RWPE1 (cell line): ENCODE results near the gene TNS1.

Experiments used
- CTCF ChIA-PET: fragments of 350-600 bp; sonication (Branson Sonifier 250); formaldehyde crosslinking; extraction: SDS; loops from one replicate; lab custom pipeline; 2021; lab: Yijun Ruan, JAX
- POLR2A ChIA-PET: fragments of 400-600 bp; formaldehyde crosslinking; extraction: SDS; loops from one replicate; lab custom pipeline; 2020; ENCODE audit warnings: antibody characterized with exemption; ENCODE audit not compliant: low non-redundant PET; lab: Yijun Ruan, JAX
- DNase-seq: peaks from one replicate; pipeline ENCODE4 v3.0.0; 2012; ENCODE audit warnings: low spot score
- H3K27ac ChIP-seq: fragments of 450-650 bp; 2 replicates; pipeline ENCODE4 v1.5.1; 2017
- CTCF ChIP-seq: fragments of 450-650 bp; conservative IDR thresholded peaks from 2 replicates; pipeline ENCODE4 v1.5.1; 2017; ENCODE audit warnings: low read depth, mild to moderate bottlenecking

The TNS1 gene

GRCh38 chr2:218017211-218018053, 14.6 kb upstream of the TNS1 start:
- peak overlapping the region; percentile 59 for H3K27ac ChIP-seq
- TF ChIP-seq CTCF, result no peak
- ChIA-PET POLR2A (no interaction called here), CTCF (interaction anchor here (0.7 kb wide), 1 partner anchor 28 kb away, joined by 5 read pairs; no protein-coding TSS in a partner anchor)
- DNase-seq, result no peak

GRCh38 chr2:218016810-218017209, 14.0 kb upstream of the TNS1 start:
- POLR2A ChIA-PET, result no interaction called here
- no peak for TF ChIP-seq CTCF
- no peak for DNase-seq
- H3K27ac ChIP-seq, result peak overlapping the region; percentile 59
- CTCF ChIA-PET, result interaction anchor here (0.7 kb wide), 2 partner anchors 10 to 27 kb away, joined by 3 to 5 read pairs; no protein-coding TSS in a partner anchor

GRCh38 chr2:218015586-218016521, 13.1 kb upstream of the TNS1 start:
- POLR2A ChIA-PET, result no interaction called here
- no peak for DNase-seq
- no peak for TF ChIP-seq CTCF
- CTCF ChIA-PET, result interaction anchor here (0.6 to 0.7 kb wide), 4 partner anchors 11 to 693 kb away, joined by 3 read pairs; no protein-coding TSS in a partner anchor
- no peak overlapping the region for H3K27ac ChIP-seq

GRCh38 chr2:218014706-218015585, 12.2 kb upstream of the TNS1 start:
- ChIA-PET CTCF (interaction anchor here (0.6 to 0.7 kb wide), 4 partner anchors 192 to 1283 kb away, joined by 3 to 8 read pairs (median 4); no protein-coding TSS in a partner anchor), POLR2A (no interaction called here)
- H3K27ac ChIP-seq, result no peak overlapping the region
- DNase-seq, result no peak
- TF ChIP-seq CTCF, result no peak

- POLR2A ChIA-PET, result no interaction called here
- CTCF ChIA-PET, result no interaction called here
- DNase-seq, result no peak
- H3K27ac ChIP-seq, result no peak overlapping the region
- TF ChIP-seq CTCF, result no peak
Observed at GRCh38 chr2:218013289-218013688, 10.5 kb upstream of the TNS1 start.
